IMR-90 (cell line): ENCODE results near the gene LONP2. TPM values are rescaled to one million over a fixed set of nuclear protein-coding genes. Genes with fewer than 3 reads are reported as not detected.

Experiments
- ATAC-seq: fragments of 200-7000 bp; cut with Tn5 transposase; 2 replicates; pipeline ENCODE4 v1.9.1; 2020; ENCODE audit warnings: low read depth, mild to moderate bottlenecking, moderate library complexity
- BruUV-seq: library from RNA; stranded (reverse); fragments of 400-500 nt; replicated peaks from 2 replicates; lab custom pipeline; 2021; lab: Mats Ljungman, UMichigan
- CTCF ChIA-PET: fragments of 300-600 bp; formaldehyde crosslinking; extraction: SDS; loops from one replicate; lab custom pipeline; 2021; ENCODE audit warnings: antibody characterized with exemption; lab: Yijun Ruan, JAX
- POLR2A ChIA-PET: fragments of 300-600 bp; sonication (Branson Sonifier 250); formaldehyde crosslinking; loops from one replicate; lab custom pipeline; 2022; ENCODE audit warnings: antibody characterized with exemption; ENCODE audit not compliant: unreplicated experiment; lab: Charles Lee
- DNase-seq: peaks from one replicate; pipeline ENCODE4 v3.0.0; 2013
- H2AFZ ChIP-seq: replicated peaks from 2 replicates; pipeline ENCODE3; 2013; ENCODE audit warnings: low read length, mild to moderate bottlenecking; ENCODE audit not compliant: poor library complexity
- H2AK5ac ChIP-seq: 2 replicates; pipeline ENCODE4 v1.6.1; 2013; ENCODE audit warnings: low read depth, low read length, inconsistent platforms
- H2AK9ac ChIP-seq: replicated peaks from 2 replicates; pipeline ENCODE3; 2013; ENCODE audit warnings: mild to moderate bottlenecking, low read depth, low read length, moderate library complexity; ENCODE audit not compliant: poor library complexity
- H2BK120ac ChIP-seq: 2 replicates; pipeline ENCODE4 v1.6.1; 2013; ENCODE audit warnings: low read depth, low read length, inconsistent platforms
- H2BK15ac ChIP-seq: 3 replicates; pipeline ENCODE4 v1.6.1; 2013; ENCODE audit warnings: low read depth, low read length, inconsistent platforms
- H2BK20ac ChIP-seq: 2 replicates; pipeline ENCODE4 v1.6.1; 2013; ENCODE audit warnings: low read depth, mild to moderate bottlenecking, inconsistent platforms, low read length, moderate library complexity
- H2BK5ac ChIP-seq: 2 replicates; pipeline ENCODE4 v1.6.1; 2013; ENCODE audit warnings: mild to moderate bottlenecking, low read depth, low read length, inconsistent platforms; ENCODE audit not compliant: poor library complexity, severe bottlenecking
- H3K14ac ChIP-seq: replicated peaks from 2 replicates; pipeline ENCODE4 v1.6.1; 2013; ENCODE audit warnings: low read depth, low read length, inconsistent platforms
- H3K18ac ChIP-seq: 2 replicates; pipeline ENCODE4 v1.6.1; 2013; ENCODE audit warnings: low read depth, low read length, control low read depth
- H3K23ac ChIP-seq: 2 replicates; pipeline ENCODE4 v1.6.1; 2013; ENCODE audit warnings: low read depth, low read length, inconsistent platforms
- H3K27ac ChIP-seq: 2 replicates; pipeline ENCODE4 v1.5.1; 2013; ENCODE audit warnings: mild to moderate bottlenecking, control low read depth, low read length; ENCODE audit not compliant: insufficient read depth
- H3K27me3 ChIP-seq: 2 replicates; pipeline ENCODE4 v1.6.1; 2013; ENCODE audit warnings: low read length; ENCODE audit not compliant: control insufficient read depth, insufficient read depth
- H3K36me3 ChIP-seq: 2 replicates; pipeline ENCODE4 v1.6.1; 2013; ENCODE audit warnings: low read length, mixed read lengths; ENCODE audit not compliant: control insufficient read depth, insufficient read depth
- H3K4ac ChIP-seq: 2 replicates; pipeline ENCODE4 v1.6.1; 2013; ENCODE audit warnings: low read depth, low read length, inconsistent platforms
- H3K4me1 ChIP-seq: 2 replicates; pipeline ENCODE4 v1.6.1; 2013; ENCODE audit warnings: low read length, mixed read lengths; ENCODE audit not compliant: control insufficient read depth, insufficient read depth
- H3K4me2 ChIP-seq: 2 replicates; pipeline ENCODE4 v1.6.1; 2013; ENCODE audit warnings: low read depth, mild to moderate bottlenecking, control low read depth, low read length, moderate library complexity
- H3K4me3 ChIP-seq: 2 replicates; pipeline ENCODE4 v1.5.1; 2013; ENCODE audit warnings: low read depth, mild to moderate bottlenecking, control low read depth, low read length, moderate library complexity; ENCODE audit not compliant: insufficient read depth
- H3K56ac ChIP-seq: 2 replicates; pipeline ENCODE4 v1.6.1; 2013; ENCODE audit warnings: low read length, inconsistent platforms; ENCODE audit not compliant: insufficient read depth; ENCODE audit errors: extremely low read depth
- H3K79me1 ChIP-seq, 2 experiments: 2 replicates each; pipeline ENCODE4 v1.6.1; 2013; ENCODE audit warnings: low read length in 2 of 2, inconsistent platforms in 1 of 2, low read depth in 1 of 2
- H3K9ac ChIP-seq: 2 replicates; pipeline ENCODE4 v1.6.1; 2013; ENCODE audit warnings: low read depth, low read length, control low read depth
- H3K9me1 ChIP-seq: 2 replicates; pipeline ENCODE4 v1.6.1; 2013; ENCODE audit warnings: low read length, inconsistent platforms; ENCODE audit not compliant: insufficient read depth
- H3K9me3 ChIP-seq: 2 replicates; pipeline ENCODE4 v1.6.1; 2013; ENCODE audit warnings: low read length; ENCODE audit not compliant: control insufficient read depth, insufficient read depth
- H4K20me1 ChIP-seq: 2 replicates; pipeline ENCODE4 v1.6.1; 2013; ENCODE audit warnings: low read length, inconsistent platforms; ENCODE audit not compliant: insufficient read depth
- H4K5ac ChIP-seq: 2 replicates; pipeline ENCODE4 v1.6.1; 2013; ENCODE audit warnings: mild to moderate bottlenecking, low read depth, low read length, control low read depth
- H4K8ac ChIP-seq, 2 experiments: 2 replicates each; pipeline ENCODE4 v1.6.1; 2013; ENCODE audit warnings: low read depth in 2 of 2, low read length in 2 of 2, control low read depth in 1 of 2, inconsistent platforms in 1 of 2
- H4K91ac ChIP-seq: 2 replicates; pipeline ENCODE4 v1.6.1; 2013; ENCODE audit warnings: low read depth, low read length, inconsistent platforms; ENCODE audit not compliant: insufficient read depth
- CEBPB ChIP-seq: IDR thresholded peaks from 2 replicates; pipeline ENCODE4 v1.6.1; 2012; ENCODE audit warnings: low read depth, low read length, improper control_type of control experiment
- CHD1 ChIP-seq: IDR thresholded peaks from 2 replicates; pipeline ENCODE4 v1.6.1; 2012; ENCODE audit warnings: low read depth, low read length, improper control_type of control experiment
- FOS ChIP-seq: fragments of 150-350 bp; IDR thresholded peaks from 2 replicates; pipeline ENCODE4 v1.6.1; 2016; ENCODE audit warnings: low read depth, low read length
- MAFK ChIP-seq: IDR thresholded peaks from 2 replicates; pipeline ENCODE4 v1.6.1; 2012; ENCODE audit warnings: low read depth, low read length, improper control_type of control experiment
- RFX5 ChIP-seq: IDR thresholded peaks from 2 replicates; pipeline ENCODE4 v1.8.0; 2012; ENCODE audit warnings: low read depth, mild to moderate bottlenecking, low read length, moderate library complexity
- WGBS, 2 experiments: methylation state at CpG; one replicate each; pipeline versions ENCODE4 v1.1.5 to v1.1.7; 2013; ENCODE audit warnings: missing lambda C conversion rate in 2 of 2; ENCODE audit not compliant: insufficient read length in 1 of 2; ENCODE audit errors: extremely low coverage in 2 of 2; 5-methylcytosine and 5-hydroxymethylcytosine counted together
- dilution Hi-C: fragments of 300-500 bp; cut with HindIII; formaldehyde crosslinking; loops from one replicate; pipeline ENCODE4 v1.14.3; 2018; ENCODE audit warnings: low sequenced_read_pairs; ENCODE audit not compliant: unreplicated experiment
- in situ Hi-C: fragments of 300-500 bp; cut with MboI; formaldehyde crosslinking; loops from 3 replicates; pipeline ENCODE4 v1.14.3; 2019; ENCODE audit warnings: low sequenced_read_pairs, inconsistent platforms, mixed read lengths
- intact Hi-C: fragments of 100-400 bp; cut with micrococcal nuclease; formaldehyde crosslinking; loops from 2 replicates; pipeline ENCODE4 v1.10.0; 2022
- polyA plus RNA-seq, 3 experiments: library from polyadenylated mRNA; depleted of rRNA; stranded (reverse); fragments of >200 nt; gene quantifications; 2 replicates each; pipeline ENCODE4 v1.2.3, GENCODE V29; 2012; ENCODE audit warnings: low replicate concordance in 1 of 3
- total RNA-seq: library from RNA; depleted of rRNA; stranded (reverse); fragments of >200 nt; gene quantifications from 2 replicates; pipeline ENCODE4 v1.2.3, GENCODE V29; 2012

Gene LONP2
- total and polyA plus RNA-seq, 2 of the 4 experiments (the other 2 are of a cell fraction) = 31.5 to 90.9 TPM

DNA sequence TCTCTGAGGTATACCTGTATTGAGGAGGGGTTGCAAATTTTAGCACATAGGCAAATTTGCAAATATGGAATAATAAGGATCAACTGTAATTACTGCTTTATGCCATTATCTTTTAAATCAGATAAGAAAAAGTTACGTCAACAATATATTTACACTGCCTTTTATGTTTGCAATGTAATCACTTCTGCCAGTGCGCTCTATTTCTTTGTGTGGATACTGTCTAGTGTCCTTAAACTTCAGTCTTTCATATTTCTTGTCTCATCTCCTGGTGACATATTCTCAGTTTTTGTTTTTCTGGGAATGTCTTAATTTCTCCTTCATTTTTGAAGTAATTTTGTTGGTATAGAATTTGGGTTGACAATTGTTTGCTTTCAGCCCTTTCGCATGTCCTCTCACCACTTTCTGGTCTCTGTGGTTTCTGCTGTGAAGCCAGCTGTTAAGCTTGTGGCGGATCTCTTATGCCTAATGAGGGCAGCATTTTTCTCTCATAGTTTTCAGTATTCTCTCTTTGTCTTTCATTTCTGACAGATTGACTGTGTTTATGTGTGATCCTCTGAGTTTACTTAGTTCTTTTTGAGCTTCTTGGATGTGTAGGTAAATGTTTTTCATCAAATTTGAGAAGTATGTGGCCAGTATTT is 40.8 kb downstream of the LONP2 start:
- no peak overlapping the region for H4K91ac ChIP-seq
- H3K56ac ChIP-seq = no peak overlapping the region
- no peak overlapping the region for H3K4me2 ChIP-seq
- no peak overlapping the region for H3K9ac ChIP-seq
- no peak overlapping the region for H3K14ac ChIP-seq
- no peak overlapping the region for H2BK120ac ChIP-seq
- no peaks in the 10 kb centered on the region for H3K4me1 ChIP-seq
- WGBS, 2 experiments = no CpG with 5 or more reads among the region's 4 CpGs
- H3K27ac ChIP-seq = no peak overlapping the region
- no peak overlapping the region for H3K18ac ChIP-seq
- no peak overlapping the region for H4K5ac ChIP-seq
- no peak overlapping the region for H2BK15ac ChIP-seq
- peaks cover 28 to 33% of the 10 kb centered on the region in 2 experiments for H3K79me1 ChIP-seq
- no TSS peak for BruUV-seq
- no peaks in the 10 kb centered on the region for H4K20me1 ChIP-seq
- H2BK5ac ChIP-seq = no peak overlapping the region
- H3K4me3 ChIP-seq = no peak overlapping the region
- intact Hi-C loops (no loop called here), in situ Hi-C loops (no loop called here), dilution Hi-C loops (no loop called here)
- no peak overlapping the region for H2BK20ac ChIP-seq
- no peak overlapping the region for H2AK9ac ChIP-seq
- H3K27me3 ChIP-seq = no peaks in the 10 kb centered on the region
- H3K4ac ChIP-seq = no peak overlapping the region
- ATAC-seq (no peak), DNase-seq (no peak)
- no peak overlapping the region for H2AFZ ChIP-seq
- no peak for TF ChIP-seq CHD1
- TF ChIP-seq MAFK = no peak
- no peak for TF ChIP-seq RFX5
- no peak for TF ChIP-seq FOS
- no peak for TF ChIP-seq CEBPB
- H4K8ac ChIP-seq = no peak overlapping the region
- ChIA-PET POLR2A (no interaction called here), CTCF (no interaction called here)
- H3K9me1 ChIP-seq = no peaks in the 10 kb centered on the region
- peaks cover 19% of the 10 kb centered on the region for H3K36me3 ChIP-seq
- no peak overlapping the region for H3K23ac ChIP-seq
- H2AK5ac ChIP-seq = no peak overlapping the region
- H3K9me3 ChIP-seq = peaks cover 12% of the 10 kb centered on the region
